Body of pancreas (tissue), 4 donors: Measurements from ENCODE around the gene OTOG. TPM values are rescaled to one million over a fixed set of nuclear protein-coding genes. Genes with fewer than 3 reads are reported as not detected.

Experiments
- ATAC-seq: fragments of 150-250 bp; one replicate; pipeline ENCODE4 v1.9.1; 2016
- DNase-seq, 4 donors: peaks; one replicate each; pipeline ENCODE4 v3.0.0-alpha.2; 2019
- H3K27ac ChIP-seq, 4 donors: fragments of 200-600 bp; sonication (generic); 1 replicate in 3 of 4; 2 replicates in 1 of 4; pipeline versions ENCODE4 v1.5.1 to v1.6.1; 2016 to 2019; ENCODE audit warnings: mild to moderate bottlenecking in 1 of 4, mixed read lengths in 1 of 4, moderate library complexity in 1 of 4
- H3K27me3 ChIP-seq, 2 donors: fragments of 200-600 bp; sonication (generic); one replicate each; pipeline ENCODE4 v1.6.0; 2016; ENCODE audit warnings: mild to moderate bottlenecking in 1 of 2
- H3K36me3 ChIP-seq, 2 donors: fragments of 200-600 bp; sonication (generic); replicated peaks in 1 of 2; 2 replicates each; pipeline ENCODE4 v1.5.1; 2016; ENCODE audit warnings: low read depth in 2 of 2; ENCODE audit not compliant: insufficient read depth in 1 of 2
- H3K4me1 ChIP-seq: fragments of 200-600 bp; sonication (generic); one replicate; pipeline ENCODE4 v1.6.0; 2016
- H3K4me3 ChIP-seq, 2 donors: fragments of 200-600 bp; sonication (generic); 1 replicate in 1 of 2; 2 replicates in 1 of 2; pipeline ENCODE4 v1.5.1; 2016 to 2019
- H3K9me3 ChIP-seq, 3 donors: fragments of 200-600 bp; sonication (generic); 1 replicate in 2 of 3; 2 replicates in 1 of 3; pipeline ENCODE4 v1.5.1; 2016
- POLR2A ChIP-seq, 3 donors: fragments of 450-650 bp; IDR thresholded peaks; one replicate each; pipeline ENCODE4 v1.6.1; 2016; ENCODE audit warnings: antibody characterized with exemption in 3 of 3, mild to moderate bottlenecking in 2 of 3
- WGBS, 2 donors: methylation state at CpG; one replicate each; pipeline ENCODE4 v1.1.5; 2017; 5-methylcytosine and 5-hydroxymethylcytosine counted together
- intact Hi-C: fragments of 100-400 bp; cut with DNase I; formaldehyde crosslinking; loops from one replicate; pipeline ENCODE4 v1.15.1; 2023
- total RNA-seq, 2 donors: library from RNA; depleted of rRNA; stranded (reverse); fragments of >200 nt; gene quantifications; one replicate each; pipeline ENCODE4 v1.1.0, GENCODE V29; 2016
- TF ChIP-seq, protein P1 (sequence below), 7 experiments: fragments of 450-650 bp in 4 of 7; fragments of 200-600 bp in 3 of 7; sonication (generic) in 3 of 7; IDR thresholded peaks; one replicate each; pipeline ENCODE4 v1.5.1; 2016 to 2019; ENCODE audit warnings: antibody characterized with exemption in 7 of 7

The OTOG gene
- total RNA-seq, 2 donors from 2014 or later, result not detected

- Histone ChIP-seq H3K27ac (no peak overlapping the region), H3K9me3 (no peaks in the 10 kb centered on the region), H3K36me3 (no peaks in the 10 kb centered on the region), H3K27me3 (no peaks in the 10 kb centered on the region), H3K4me1 (no peaks in the 10 kb centered on the region), H3K4me3 (no peak overlapping the region)
- TF ChIP-seq POLR2A (IDR thresholded peaks at IDR 0.05), result no peak
- WGBS, 2 donors, result 73 to 77% methylated on average over 4 to 6 of the region's 6 CpGs
- intact Hi-C loops, result no loop called here
- DNase-seq, result no peak
- no peak for ATAC-seq
These were observed 39.0 kb downstream of the OTOG start for GRCh38 chr11:17585911-17586695.

DNA sequence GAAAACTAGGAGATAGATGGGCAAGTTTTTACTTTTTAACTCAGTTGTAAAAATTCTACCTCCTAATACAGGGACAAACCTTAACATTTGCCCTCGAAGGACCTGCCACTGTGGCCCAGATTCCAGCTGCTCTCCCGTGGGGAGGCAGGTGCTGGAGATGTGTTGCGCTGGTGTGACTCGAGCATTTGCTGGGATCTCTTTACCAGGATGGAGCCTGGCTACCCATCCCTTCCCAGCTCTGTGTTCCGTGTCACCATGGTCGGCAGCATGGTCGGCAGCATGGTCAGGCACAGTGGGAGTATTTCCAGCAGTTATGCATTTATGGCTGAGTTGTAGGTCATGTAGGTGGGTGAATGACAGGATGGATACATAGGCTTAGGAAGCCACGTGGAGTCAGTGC is 41.1 kb downstream of the OTOG start:
- H3K4me1 ChIP-seq, result no peaks in the 10 kb centered on the region
- no peak for TF ChIP-seq POLR2A (IDR thresholded peaks at IDR 0.05)
- DNase-seq (no peak), ATAC-seq (no peak)
- H3K36me3 ChIP-seq, result no peaks in the 10 kb centered on the region
- intact Hi-C loops, result no loop called here
- H3K4me3 ChIP-seq, result no peak overlapping the region
- 68 to 71% methylated on average over 5 to 8 of the region's 8 CpGs for WGBS, 2 donors
- no peaks in the 10 kb centered on the region for H3K9me3 ChIP-seq
- no peaks in the 10 kb centered on the region for H3K27me3 ChIP-seq
- H3K27ac ChIP-seq, result no peak overlapping the region

DNA sequence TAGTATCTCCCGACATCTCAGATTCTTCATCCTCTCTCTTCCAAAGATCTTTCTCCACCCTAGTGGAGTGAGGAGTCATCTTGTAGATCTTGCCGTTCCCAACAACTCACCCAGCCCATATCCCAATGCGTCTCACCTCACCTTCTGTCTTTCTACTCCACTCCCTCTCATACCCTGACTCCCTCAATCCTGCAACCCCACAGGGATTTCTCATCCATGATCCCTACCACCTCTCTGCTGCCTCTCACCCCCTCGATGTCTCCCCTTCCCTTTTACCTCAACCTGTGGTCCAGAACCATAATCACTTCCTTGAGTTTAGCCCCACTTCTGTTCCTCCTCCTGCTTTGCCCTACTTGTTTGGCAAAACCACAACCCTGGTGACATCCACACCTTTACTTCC is 41.7 kb downstream of the OTOG start:
- Histone ChIP-seq H3K9me3 (no peaks in the 10 kb centered on the region), H3K27me3 (no peaks in the 10 kb centered on the region), H3K27ac (no peak overlapping the region), H3K4me1 (no peaks in the 10 kb centered on the region), H3K36me3 (no peaks in the 10 kb centered on the region), H3K4me3 (no peak overlapping the region)
- WGBS, 2 donors, result 66 to 70% methylated on average over 4 of the region's 4 CpGs
- DNase-seq (no peak), ATAC-seq (no peak)
- intact Hi-C loops, result no loop called here
- TF ChIP-seq, protein P1, sequence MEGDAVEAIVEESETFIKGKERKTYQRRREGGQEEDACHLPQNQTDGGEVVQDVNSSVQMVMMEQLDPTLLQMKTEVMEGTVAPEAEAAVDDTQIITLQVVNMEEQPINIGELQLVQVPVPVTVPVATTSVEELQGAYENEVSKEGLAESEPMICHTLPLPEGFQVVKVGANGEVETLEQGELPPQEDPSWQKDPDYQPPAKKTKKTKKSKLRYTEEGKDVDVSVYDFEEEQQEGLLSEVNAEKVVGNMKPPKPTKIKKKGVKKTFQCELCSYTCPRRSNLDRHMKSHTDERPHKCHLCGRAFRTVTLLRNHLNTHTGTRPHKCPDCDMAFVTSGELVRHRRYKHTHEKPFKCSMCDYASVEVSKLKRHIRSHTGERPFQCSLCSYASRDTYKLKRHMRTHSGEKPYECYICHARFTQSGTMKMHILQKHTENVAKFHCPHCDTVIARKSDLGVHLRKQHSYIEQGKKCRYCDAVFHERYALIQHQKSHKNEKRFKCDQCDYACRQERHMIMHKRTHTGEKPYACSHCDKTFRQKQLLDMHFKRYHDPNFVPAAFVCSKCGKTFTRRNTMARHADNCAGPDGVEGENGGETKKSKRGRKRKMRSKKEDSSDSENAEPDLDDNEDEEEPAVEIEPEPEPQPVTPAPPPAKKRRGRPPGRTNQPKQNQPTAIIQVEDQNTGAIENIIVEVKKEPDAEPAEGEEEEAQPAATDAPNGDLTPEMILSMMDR (IDR thresholded peaks at IDR 0.05), result no peak
- TF ChIP-seq POLR2A (IDR thresholded peaks at IDR 0.05), result no peak

DNA sequence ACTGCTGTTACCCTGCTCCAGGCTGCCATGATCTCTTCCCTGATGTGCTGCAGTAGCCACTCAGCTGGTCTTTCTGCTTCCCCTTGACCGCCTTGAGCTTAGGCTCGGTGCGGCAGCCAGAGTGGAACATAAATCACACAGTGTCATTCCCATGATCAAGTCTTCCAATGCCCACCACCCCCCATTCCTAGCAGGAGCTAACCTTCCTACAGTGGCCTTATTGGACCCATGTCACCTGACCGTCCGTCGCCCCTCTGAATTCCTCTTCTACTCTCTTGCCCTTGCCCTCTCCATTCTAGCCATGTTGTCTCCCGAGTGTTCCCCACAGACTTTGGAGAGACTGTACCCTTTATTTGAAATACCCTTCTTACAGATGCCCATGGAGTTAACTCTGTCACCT is 43.4 kb downstream of the OTOG start:
- ATAC-seq, result no peak
- Histone ChIP-seq H3K27me3 (no peaks in the 10 kb centered on the region), H3K36me3 (no peaks in the 10 kb centered on the region), H3K9me3 (no peaks in the 10 kb centered on the region), H3K4me3 (no peak overlapping the region), H3K27ac (no peak overlapping the region), H3K4me1 (no peaks in the 10 kb centered on the region)
- no peak for DNase-seq
- intact Hi-C loops, result no loop called here
- TF ChIP-seq, protein P1 (IDR thresholded peaks at IDR 0.05), result no peak
- TF ChIP-seq POLR2A (IDR thresholded peaks at IDR 0.05), result no peak
- 83 to 84% methylated on average over 7 of the region's 7 CpGs for WGBS, 2 donors

- no peak for DNase-seq
- ATAC-seq, result no peak
- H3K4me1 ChIP-seq, result no peaks in the 10 kb centered on the region
- intact Hi-C loops, result no loop called here
- H3K27me3 ChIP-seq, result no peaks in the 10 kb centered on the region
- H3K4me3 ChIP-seq, result no peak overlapping the region
- TF ChIP-seq POLR2A (IDR thresholded peaks at IDR 0.05), result no peak
- TF ChIP-seq, protein P1 (IDR thresholded peaks at IDR 0.05), result no peak
- no peaks in the 10 kb centered on the region for H3K9me3 ChIP-seq
- 72 to 91% methylated on average over 5 to 11 of the region's 11 CpGs for WGBS, 2 donors
- no peak overlapping the region for H3K27ac ChIP-seq
- H3K36me3 ChIP-seq, result no peaks in the 10 kb centered on the region
These were observed 44.2 kb downstream of the OTOG start for GRCh38 chr11:17591293-17591692.
